Skin of body (tissue), 2 donors: ENCODE results near the gene NR2C1. TPM values are rescaled to one million over a fixed set of nuclear protein-coding genes. Genes with fewer than 3 reads are reported as not detected.
"Not testable (repeated sequence)": the region's sequence is repeated elsewhere in the genome, so short reads cannot be mapped to it uniquely, and the experiment has no call there.

Experiments
- DNase-seq: peaks from one replicate; lab custom pipeline; 2025; lab: John Stamatoyannopoulos, UW
- total RNA-seq: library from RNA; depleted of rRNA; stranded (reverse); fragments of >200 nt; gene quantifications from one replicate; pipeline ENCODE4 v1.2.3, GENCODE V29; 2014

NR2C1 gene
- total RNA-seq = 52.2 TPM

GRCh38 chr12:95072900-95073697 is at the start of gene NR2C1:
Gene NR2C1, minus strand, starts transcription at chr12:95073618. Its CDS starts 6,234 bp downstream, at chr12:95067384.
- DNase-seq = peak; percentile 51

DNA sequence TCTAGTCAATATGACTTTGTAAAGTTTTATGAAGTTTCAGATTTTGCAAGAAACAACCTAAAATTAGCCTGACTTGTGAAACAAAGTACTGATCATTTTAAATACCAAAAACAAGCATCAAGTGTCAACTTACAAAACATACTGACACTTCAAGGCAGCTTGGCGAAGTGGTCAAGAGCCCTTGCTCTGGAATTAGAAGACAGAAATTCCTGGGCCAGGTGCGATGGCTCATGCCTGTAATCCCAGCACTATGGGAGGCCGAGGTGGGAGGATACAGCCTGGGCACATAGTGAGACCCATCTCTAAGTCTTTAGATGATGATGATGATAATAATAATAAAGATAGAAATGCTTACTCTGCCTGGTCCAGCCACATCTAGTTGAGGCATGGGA is 45.4 kb upstream of the NR2C1 start:
- DNase-seq = no peak

DNA sequence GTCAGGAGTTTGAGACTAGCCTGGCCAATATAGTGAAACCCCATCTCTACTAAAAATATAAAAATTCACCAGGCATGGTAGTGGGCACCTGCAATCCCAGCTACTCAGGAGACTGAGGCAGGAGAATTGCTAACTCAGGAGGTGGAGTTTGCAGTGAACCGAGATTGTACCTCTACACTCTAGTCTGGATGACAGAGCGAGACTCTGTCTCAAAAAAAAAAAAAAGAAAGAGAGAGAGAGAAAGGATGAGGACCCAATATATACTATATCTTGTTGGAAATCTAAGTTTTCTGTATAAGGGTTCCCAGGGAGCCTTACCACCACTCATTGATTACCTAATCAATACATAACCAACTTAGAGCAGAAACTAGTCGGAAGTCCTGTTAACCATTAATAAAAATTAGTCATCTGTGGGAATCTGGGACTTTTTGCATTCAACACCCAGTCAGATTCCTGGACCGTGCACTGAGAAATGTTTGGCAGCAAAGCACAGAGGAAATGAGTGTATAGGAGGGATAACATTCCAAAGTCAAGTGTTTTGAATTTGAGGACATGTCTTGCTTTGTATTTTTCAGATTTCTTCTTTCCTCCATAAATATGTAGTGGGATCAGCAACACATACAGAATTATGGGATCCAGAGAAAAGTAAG is 44.8 kb upstream of the NR2C1 start:
- DNase-seq = peak; percentile 72

DNA sequence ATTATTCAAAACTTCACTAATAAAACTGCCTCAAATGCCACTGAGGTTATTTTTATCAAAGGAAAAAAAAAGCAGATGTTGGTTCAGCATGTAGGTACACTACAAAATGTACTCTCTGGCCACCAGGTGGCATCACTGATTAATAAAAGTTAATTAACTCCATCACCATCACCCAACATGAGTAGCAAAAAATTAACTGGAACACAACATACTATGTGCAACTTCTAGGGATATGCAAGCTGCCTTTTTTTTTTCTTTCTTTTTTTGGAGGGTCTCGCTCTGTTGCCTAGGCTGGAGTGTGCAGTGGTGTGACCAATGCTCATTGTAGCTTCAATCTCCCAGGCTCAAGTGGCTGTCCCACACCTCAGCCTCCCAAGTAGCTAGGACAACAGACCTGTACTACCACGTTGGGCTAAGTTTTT is 43.8 kb upstream of the NR2C1 start:
- peak; percentile 58 for DNase-seq

- no peak for DNase-seq
These were observed 43.4 kb upstream of the NR2C1 start for GRCh38 chr12:95116773-95117172.

DNA sequence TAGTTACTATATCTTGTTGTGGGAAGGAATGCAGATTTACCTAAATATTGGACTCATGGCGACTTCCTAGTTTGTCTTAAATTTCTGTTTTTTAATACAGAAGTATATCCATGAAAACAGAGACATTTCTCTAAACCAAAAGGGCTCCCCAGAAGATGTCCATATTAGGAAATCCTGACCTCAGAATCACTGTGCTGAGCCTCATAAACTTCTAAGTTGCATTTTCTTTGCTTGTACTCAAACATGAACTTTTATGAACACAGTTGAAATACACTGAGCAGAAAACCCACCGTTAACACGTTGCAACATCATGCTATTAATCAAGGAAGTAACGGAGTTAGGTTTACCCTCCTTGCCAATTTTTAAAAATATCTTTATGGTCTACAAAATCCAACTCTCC is 42.9 kb upstream of the NR2C1 start:
- DNase-seq = no peak

DNA sequence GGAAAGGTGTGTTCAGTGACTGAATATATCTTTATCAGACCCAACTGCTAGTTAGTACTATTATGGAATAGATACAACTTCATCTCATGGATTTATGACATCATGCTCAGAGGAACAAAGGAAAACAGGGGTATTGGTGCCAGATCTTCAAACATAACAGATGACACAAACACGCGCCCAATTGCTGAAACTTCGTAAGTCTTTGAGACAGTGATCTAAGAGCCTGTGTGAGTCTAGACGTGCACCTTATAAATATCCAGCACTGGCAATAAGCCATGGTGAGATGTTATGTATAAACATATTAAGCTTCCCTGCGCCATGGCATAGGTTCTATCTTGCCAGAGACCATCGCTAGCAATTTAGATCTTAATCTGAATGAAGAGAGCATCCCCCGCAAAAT is 42.2 kb upstream of the NR2C1 start:
- peak; percentile 18 for DNase-seq

- no peak for DNase-seq
These were observed 41.5 kb upstream of the NR2C1 start for GRCh38 chr12:95114766-95115405.

GRCh38 chr12:95107362-95107761 is 33.9 kb upstream of the NR2C1 start:
- DNase-seq = no peak

DNA sequence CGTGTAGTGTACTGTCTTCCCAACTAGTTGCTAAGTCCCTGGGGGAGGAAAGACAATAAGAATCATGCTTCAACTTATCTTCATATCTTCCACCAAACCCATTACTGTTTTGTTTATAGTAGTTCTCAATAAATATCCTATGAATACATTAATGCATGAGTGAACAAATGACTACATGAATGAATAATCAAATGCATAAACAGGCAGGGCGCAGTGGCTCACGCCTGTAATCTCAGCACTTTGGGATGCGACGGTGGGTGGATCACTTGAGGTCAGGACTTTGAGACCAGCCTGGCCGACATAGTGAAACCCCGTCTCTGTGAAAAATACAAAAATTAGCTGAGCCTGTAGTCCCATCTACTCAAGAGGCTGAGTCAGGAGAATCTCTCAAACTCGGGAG is 32.1 kb upstream of the NR2C1 start:
- no peak for DNase-seq

- no peak for DNase-seq
These were observed 31.6 kb upstream of the NR2C1 start for GRCh38 chr12:95104919-95105452.

DNA sequence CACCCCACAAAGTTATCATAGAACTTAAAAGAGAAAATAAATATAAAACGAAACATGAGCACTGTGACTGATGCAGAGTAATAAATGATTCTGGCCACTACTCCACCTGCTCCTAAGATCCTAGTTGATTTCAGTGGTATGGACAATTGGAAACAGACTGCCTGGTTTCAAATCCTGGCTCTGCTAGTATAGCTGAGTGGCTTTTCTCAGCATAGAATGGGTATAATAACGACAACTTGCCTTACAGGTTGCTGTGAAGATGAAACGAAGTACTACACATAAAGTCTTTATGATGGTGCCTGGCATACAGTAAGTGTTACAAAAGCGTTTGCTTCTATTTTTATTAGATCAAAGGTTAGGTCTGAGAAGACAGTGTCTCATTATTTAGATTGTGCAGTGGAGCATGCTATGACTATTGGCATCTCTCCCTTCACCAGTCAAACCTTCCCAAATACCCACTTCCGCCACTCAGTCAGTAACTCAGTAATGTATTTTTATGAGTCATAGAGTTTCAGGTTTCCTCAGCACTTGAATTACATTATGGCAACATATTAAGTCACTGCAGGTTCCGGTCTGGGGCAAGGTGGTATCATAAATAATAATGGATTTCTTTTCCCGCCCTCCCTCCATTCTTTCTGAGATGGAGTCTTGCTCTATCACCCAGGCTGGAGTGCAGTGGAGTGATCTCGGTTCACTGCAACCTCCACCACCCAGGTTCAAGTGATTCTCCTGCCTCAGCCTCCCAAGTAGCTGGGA is 29.7 kb upstream of the NR2C1 start:
- no peak for DNase-seq

DNA sequence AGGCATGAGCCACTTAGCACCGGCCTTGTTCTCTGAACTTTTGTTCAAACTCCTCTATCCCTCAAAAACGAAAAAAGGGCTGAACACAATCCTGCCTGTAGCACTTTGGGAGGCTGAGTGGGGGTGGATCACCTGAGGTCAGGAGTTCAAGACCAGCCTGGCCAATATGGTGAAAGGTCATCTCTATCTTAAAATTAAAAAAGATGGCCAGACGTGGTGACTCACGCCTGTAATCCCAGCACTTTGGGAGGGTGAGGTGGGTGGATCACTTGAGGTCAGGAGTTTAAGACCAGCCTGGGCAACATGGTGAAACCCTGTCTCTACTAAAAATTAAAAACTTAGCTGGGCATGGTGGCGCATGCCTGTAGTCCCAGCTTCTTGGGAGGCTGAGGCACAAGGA is 28.5 kb upstream of the NR2C1 start:
- DNase-seq = not testable (repeated sequence)

DNA sequence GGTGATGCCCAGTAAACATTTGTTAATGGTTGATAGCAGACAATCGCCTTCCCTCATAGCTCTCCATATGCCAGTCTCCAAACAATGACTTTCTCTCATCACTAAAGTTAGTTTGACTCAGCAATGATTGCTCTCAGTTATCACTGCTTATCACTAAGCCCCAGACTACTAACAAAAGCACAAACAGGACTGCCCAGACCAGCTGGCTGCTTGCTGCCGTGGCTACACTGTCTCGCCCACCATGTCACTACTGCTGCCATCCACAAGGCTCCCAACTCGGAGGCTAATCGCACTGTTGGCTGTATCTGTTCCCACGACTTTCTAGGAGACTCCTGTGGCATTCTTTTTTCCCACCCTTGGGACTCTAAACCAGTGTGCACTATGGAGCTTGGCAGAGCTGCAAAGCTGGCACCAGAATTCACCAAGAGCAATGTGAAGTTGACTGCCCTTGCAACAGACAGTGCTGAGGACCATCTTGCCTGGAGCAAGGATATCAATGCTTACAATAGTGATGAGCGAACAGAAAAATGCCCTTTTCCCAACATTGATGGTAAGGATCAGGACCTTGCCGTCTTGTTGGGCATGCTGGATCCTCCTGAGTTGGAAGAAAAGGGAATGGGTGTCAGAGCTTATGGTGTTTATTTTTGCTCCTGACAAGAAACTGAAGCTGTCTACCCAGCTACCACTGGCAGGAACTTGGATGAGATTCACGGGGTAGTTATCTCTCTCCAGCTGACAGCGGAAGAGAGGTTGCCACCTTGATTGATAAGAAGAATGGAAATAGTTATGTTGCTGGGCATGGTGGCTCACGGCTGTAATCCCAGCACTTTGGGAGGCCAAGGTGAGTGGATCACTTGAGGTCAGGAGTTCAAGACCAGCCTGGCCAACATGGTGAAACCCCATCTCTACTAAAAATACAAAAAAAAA is 27.1 kb upstream of the NR2C1 start:
- no peak for DNase-seq

GRCh38 chr12:95099270-95099790 is 25.9 kb upstream of the NR2C1 start:
- DNase-seq = no peak

GRCh38 chr12:95096852-95097251 is 23.4 kb upstream of the NR2C1 start:
- peak; percentile 79 for DNase-seq

DNA sequence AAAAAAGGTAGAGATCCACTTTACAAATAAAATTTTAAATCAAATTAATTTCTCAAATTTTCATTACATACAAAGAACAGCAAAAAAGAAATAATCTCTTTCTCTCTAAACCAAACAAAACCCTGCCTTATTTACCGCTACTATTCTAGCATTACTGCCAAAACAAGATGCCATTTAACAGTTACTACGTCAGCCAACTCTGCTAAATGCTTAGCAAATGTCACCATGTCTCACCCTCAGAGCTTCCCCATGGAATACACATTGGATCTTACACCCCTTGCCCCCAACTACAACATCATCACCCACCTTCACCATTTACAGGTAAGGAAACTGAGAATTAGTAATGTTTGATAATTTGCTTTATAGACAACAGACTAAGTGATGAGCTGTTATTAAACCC is 23.0 kb upstream of the NR2C1 start:
- DNase-seq = no peak

DNA sequence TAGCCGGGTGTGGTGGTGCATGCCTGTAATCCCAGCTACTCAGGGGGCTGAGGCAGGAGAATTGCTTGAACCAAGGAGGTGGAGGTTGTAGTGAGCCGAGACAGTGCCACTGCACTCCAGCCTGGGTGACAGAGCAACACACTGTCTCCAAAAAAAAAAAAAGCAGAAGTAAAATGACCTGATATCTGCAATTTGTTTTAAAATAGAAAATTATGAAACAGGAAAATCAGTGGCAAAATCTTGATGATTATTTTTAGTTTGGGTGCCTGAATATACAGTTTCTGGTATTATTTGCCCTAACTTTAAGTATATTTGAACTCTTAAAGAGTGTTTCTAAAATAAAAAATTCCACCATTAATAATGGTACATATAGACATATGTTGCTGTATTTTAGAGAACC is 22.4 kb upstream of the NR2C1 start:
- not testable (repeated sequence) for DNase-seq

GRCh38 chr12:95089462-95089861 is 16.0 kb upstream of the NR2C1 start:
- no peak for DNase-seq

DNA sequence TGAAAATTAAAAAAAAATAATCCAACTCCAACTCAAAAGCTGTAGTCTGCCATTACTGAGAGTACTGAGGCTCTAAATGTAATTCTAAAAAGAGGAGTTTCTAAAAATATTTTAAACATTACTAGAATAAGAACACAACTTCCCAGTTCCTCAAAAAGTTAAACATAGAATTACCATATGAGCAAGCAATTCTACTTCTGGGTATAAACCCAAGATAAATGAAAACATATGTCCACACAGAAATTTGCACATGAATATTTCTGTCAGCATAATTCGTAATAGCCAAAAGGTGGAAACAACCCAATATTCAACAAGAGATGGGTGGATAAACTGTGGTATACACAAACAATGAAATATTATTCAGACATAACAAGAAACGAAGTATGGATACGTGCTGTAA is 15.0 kb upstream of the NR2C1 start:
- peak; percentile 30 for DNase-seq
